Left ventricle myocardium inferior (tissue), 1 donor: Measurements from ENCODE around the gene RAB6B. TPM values are rescaled to one million over a fixed set of nuclear protein-coding genes. Genes with fewer than 3 reads are reported as not detected.

ENCODE experiments used
- DNase-seq: peaks from one replicate; pipeline ENCODE4 v3.0.0-alpha.2; 2020
- H3K27ac ChIP-seq: fragments of 200-600 bp; replicated peaks from 2 replicates; pipeline ENCODE4 v1.8.0; 2021
- H3K27me3 ChIP-seq: fragments of 200-600 bp; 2 replicates; pipeline ENCODE4 v1.8.0; 2021; ENCODE audit warnings: low read depth
- H3K36me3 ChIP-seq: fragments of 200-600 bp; 2 replicates; pipeline ENCODE4 v1.8.0; 2021
- H3K4me1 ChIP-seq: fragments of 200-600 bp; 2 replicates; pipeline ENCODE4 v1.8.0; 2021
- H3K4me3 ChIP-seq: fragments of 200-600 bp; 2 replicates; pipeline ENCODE4 v1.8.0; 2021; ENCODE audit warnings: mild to moderate bottlenecking, moderate library complexity
- H3K9me3 ChIP-seq: fragments of 200-600 bp; replicated peaks from 2 replicates; pipeline ENCODE4 v1.8.0; 2021
- intact Hi-C: fragments of 100-400 bp; cut with micrococcal nuclease; formaldehyde crosslinking; loops from one replicate; pipeline ENCODE4 v1.11.0; 2022
- total RNA-seq: library from RNA; stranded (reverse); fragmentation: NEBNext Ultra II Directional; extraction: Animal tissue kit (Norgen Biotek cat#: 25700); gene quantifications from one replicate; pipeline ENCODE4 v1.2.1, GENCODE V29; 2021
- TF ChIP-seq, protein P1 (sequence below): fragments of 200-600 bp; IDR thresholded peaks from 2 replicates; pipeline ENCODE4 v1.8.0; 2021; ENCODE audit warnings: antibody characterized with exemption, mild to moderate bottlenecking, borderline replicate concordance
- donor health status: DM: no; HTN: yes; CAD: no; lungs with severe emphysema.

The RAB6B gene
- total RNA-seq, 1 donor from 2014 or later, result 59.1 TPM

DNA sequence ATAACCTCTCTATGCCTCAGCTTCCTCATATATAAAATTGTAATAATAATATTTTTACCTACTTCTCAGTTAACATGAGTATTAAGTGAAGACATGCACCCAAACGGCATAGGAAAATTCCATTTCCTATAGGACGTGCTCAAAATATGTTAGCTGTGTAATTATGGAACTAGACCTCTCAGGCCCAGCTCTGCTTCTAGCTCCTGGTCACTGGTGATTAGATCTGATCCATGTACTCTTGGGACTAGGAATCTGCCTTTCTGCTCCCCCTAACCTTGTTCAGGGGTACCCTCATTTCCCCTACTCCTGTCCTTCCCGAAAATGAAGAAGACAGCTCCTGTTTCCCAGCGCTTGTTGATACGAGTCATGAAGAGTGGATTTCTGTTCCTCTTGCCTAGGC is 119.8 kb downstream of the RAB6B start:
- TF ChIP-seq, protein P1, sequence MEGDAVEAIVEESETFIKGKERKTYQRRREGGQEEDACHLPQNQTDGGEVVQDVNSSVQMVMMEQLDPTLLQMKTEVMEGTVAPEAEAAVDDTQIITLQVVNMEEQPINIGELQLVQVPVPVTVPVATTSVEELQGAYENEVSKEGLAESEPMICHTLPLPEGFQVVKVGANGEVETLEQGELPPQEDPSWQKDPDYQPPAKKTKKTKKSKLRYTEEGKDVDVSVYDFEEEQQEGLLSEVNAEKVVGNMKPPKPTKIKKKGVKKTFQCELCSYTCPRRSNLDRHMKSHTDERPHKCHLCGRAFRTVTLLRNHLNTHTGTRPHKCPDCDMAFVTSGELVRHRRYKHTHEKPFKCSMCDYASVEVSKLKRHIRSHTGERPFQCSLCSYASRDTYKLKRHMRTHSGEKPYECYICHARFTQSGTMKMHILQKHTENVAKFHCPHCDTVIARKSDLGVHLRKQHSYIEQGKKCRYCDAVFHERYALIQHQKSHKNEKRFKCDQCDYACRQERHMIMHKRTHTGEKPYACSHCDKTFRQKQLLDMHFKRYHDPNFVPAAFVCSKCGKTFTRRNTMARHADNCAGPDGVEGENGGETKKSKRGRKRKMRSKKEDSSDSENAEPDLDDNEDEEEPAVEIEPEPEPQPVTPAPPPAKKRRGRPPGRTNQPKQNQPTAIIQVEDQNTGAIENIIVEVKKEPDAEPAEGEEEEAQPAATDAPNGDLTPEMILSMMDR, result no peak
- Histone ChIP-seq H3K36me3 (no peaks in the 10 kb centered on the region), H3K27me3 (peaks cover 11% of the 10 kb centered on the region), H3K9me3 (no peaks in the 10 kb centered on the region), H3K4me1 (no peaks in the 10 kb centered on the region), H3K4me3 (no peak overlapping the region), H3K27ac (no peak overlapping the region)
- intact Hi-C loops, result no loop called here
- no peak for DNase-seq

DNA sequence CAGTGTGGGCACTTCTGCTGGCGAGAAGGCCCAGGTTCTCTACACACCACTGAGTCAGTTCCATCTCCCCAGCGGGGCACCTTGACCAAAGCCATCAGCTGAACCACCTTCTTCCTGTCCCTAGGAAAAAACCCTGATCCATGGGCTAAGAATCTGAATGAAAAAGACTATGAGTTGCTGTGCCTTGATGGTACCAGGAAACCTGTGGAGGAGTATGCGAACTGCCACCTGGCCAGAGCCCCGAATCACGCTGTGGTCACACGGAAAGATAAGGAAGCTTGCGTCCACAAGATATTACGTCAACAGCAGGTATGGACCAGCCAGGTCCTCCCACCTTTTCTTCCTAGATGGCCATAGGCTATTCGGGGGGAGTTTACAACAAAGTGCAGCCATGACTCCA is 120.4 kb downstream of the RAB6B start:
- Histone ChIP-seq H3K4me3 (no peak overlapping the region), H3K27me3 (peaks cover 8% of the 10 kb centered on the region), H3K36me3 (no peaks in the 10 kb centered on the region), H3K9me3 (no peaks in the 10 kb centered on the region), H3K27ac (no peak overlapping the region), H3K4me1 (no peaks in the 10 kb centered on the region)
- intact Hi-C loops, result no loop called here
- TF ChIP-seq, protein P1, result no peak
- no peak for DNase-seq

Other genes with a start within 250 kb of the RAB6B start
- gene TOPBP1, start 233.9 kb downstream of the RAB6B start, total RNA-seq, result 10.4 TPM
- gene TF, start 149.5 kb downstream of the RAB6B start, total RNA-seq, result 1.3 TPM
- 26.0 TPM for gene SRPRB, start 90.1 kb downstream of the RAB6B start, total RNA-seq
- gene SLCO2A1, start 134.0 kb upstream of the RAB6B start, total RNA-seq, result 18.0 TPM